Activated CD4-positive, alpha-beta T cell treated with anti-CD3 and anti-CD28 coated beads for 48 hours (primary cell): ENCODE results near the gene TMCO1.
"Not testable (repeated sequence)": the region's sequence is repeated elsewhere in the genome, so short reads cannot be mapped to it uniquely, and the experiment has no call there.

Experiments used
- DNase-seq: peaks from one replicate; pipeline ENCODE4 v3.0.0-alpha.2; 2020

TMCO1 gene

GRCh38 chr1:165683848-165684485 lies 84.7 kb downstream of the TMCO1 start:
- no peak for DNase-seq

GRCh38 chr1:165680773-165681172 lies 87.9 kb downstream of the TMCO1 start:
- not testable (repeated sequence) for DNase-seq

- no peak for DNase-seq
Observed at GRCh38 chr1:165680303-165680702, 88.4 kb downstream of the TMCO1 start.

DNA sequence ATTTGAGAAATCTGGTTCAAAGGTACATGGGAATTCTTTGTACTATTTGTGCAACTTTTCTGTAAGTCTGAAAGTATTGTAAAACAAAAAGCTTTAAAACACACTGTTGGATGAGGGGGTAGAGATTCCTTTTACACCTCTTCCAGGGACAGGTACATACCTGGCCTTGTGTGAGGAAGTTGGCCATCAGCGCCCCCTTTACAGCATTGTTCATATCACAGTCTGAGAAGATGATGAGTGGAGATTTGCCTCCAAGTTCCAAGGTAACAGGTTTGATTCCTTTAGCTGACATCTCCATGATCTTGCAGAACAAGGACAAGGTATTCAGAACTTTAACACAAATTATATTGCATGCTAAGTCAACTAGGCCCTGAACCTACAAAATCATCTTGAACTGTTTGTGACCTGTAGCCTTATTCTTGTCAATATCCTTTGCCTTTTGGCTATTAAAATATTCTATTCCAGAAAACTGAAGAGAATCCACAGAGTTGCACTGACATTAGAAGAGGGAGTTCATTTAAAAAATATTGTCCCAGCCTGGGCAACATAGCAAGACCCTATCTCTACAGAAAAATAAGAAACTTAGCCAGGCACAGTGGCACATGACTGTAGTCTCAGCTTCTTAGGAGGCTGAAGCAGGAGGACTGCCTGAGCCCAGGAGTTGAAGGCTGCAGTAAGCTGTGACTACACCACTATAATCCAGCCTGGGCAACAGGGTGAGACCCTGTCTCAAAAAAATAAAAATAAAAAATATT lies 89.2 kb downstream of the TMCO1 start:
- no peak for DNase-seq

DNA sequence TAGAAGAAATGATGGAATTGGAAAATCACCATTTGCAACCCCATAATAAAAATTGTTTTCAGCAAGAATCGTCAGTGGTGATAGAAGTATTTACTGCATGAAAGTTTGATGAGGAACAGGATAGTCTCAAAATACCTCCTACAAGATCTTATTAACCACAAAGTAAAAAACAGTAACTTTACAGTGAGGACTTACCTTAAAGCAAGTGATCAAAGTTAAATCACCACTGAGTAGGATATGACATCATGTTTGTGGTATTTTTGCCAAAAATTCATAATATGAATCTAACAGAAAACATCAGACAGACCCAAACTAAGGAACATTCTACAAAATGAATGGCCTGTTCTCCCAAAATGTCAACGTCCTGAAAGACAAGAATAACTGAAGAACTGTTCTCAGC lies 90.2 kb downstream of the TMCO1 start:
- no peak for DNase-seq
